Epithelial cell of proximal tubule (primary cell): ENCODE data around the gene PDE6B. TPM values are rescaled to one million over a fixed set of nuclear protein-coding genes. Genes with fewer than 3 reads are reported as not detected.

ENCODE experiments used
- DNase-seq: peaks from one replicate; pipeline ENCODE4 v3.0.0-alpha.2; 2011; ENCODE audit warnings: low read depth
- H3K4me3 ChIP-seq: 2 replicates; pipeline ENCODE4 v1.5.1; 2011; ENCODE audit warnings: low read depth, mild to moderate bottlenecking, low read length
- total RNA-seq: library from RNA; depleted of rRNA; stranded (reverse); fragments of >200 nt; gene quantifications from 2 replicates; pipeline ENCODE4 v1.2.3, GENCODE V29; 2015
- TF ChIP-seq, protein P1 (sequence below): conservative IDR thresholded peaks from 2 replicates; pipeline ENCODE4 v1.5.1; 2012; ENCODE audit warnings: low read depth, mild to moderate bottlenecking, low read length

PDE6B gene
- total RNA-seq, 1 donor from 2014 or later, result 5.7 TPM

DNA sequence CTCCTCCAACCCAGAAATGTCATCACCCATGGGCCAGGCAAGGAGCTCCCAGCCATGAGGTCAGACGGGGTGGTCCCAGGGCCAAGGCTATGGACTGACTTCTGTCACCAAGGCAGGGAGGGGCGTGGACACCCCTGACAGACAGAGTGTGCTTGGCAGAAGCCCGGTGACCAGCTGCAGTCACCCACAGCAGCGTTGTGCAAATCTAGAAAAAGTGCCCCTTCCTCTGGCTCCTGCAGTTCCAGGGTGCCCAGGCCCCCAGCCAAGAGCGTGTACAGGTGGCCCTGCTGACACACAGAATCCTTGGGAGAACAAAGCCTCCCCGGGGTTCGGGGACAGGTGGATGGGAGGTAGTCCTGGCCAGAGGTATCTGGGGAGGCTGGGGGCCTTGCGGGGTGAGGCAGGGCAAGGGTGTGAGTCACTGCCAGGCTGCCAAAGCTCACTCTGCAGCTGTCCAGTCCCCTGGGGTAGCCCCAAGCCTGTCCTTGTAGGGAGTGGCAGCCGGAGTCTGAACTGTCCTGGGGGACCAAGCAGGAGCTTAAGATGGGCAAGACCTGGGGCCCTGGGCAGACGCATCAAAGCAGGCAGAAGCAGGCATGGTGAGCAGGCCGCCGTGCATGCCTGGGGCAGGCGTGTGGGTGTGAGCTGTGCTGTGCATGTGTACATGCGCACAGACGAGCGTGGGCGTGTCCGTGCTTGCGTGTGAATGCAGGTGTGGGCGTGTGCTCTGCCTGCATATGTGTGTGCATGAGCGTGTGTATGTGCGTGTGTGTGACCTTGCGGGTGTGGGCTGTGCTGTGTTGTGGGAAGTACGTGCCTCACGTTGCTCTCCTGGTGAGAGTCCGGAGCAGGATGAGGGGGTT is 52.3 kb downstream of the PDE6B start:
- no peak for DNase-seq

DNA sequence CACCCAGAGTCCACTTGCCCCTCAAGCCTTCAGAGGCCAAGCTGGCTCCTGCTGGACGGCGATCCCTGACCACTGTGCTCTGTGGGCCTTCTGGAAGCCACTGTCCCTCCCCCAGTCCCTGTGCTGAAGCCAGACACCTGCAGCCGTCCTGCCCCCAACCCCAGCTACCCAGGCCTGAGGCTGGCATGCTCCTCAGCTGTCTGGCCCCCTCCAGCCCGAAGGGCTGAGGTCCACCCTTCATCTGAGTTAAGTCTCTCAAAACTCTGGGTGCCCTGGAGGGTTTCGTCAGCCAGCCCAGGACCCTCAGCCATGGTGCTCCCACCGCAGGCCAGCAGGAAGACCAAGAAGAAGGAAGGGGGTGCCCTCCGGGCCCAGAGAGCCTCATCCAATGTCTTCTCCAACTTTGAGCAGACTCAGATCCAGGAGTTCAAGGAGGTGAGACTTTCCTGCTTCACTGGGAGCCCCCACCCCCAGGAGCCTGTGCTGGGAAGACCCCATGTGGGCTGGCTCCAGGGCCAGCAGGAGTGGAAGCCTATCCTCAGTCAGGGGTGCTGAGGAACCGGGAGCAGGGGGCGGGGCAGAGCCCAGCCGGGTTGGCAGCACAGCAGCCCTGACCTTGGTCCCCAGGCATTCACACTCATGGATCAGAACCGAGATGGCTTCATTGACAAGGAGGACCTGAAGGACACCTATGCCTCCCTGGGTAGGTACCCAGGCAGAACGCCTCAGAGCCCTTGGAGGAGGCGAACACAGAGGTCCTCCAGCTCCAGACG is 53.1 kb downstream of the PDE6B start:
- no peak for DNase-seq
- TF ChIP-seq, protein P1, sequence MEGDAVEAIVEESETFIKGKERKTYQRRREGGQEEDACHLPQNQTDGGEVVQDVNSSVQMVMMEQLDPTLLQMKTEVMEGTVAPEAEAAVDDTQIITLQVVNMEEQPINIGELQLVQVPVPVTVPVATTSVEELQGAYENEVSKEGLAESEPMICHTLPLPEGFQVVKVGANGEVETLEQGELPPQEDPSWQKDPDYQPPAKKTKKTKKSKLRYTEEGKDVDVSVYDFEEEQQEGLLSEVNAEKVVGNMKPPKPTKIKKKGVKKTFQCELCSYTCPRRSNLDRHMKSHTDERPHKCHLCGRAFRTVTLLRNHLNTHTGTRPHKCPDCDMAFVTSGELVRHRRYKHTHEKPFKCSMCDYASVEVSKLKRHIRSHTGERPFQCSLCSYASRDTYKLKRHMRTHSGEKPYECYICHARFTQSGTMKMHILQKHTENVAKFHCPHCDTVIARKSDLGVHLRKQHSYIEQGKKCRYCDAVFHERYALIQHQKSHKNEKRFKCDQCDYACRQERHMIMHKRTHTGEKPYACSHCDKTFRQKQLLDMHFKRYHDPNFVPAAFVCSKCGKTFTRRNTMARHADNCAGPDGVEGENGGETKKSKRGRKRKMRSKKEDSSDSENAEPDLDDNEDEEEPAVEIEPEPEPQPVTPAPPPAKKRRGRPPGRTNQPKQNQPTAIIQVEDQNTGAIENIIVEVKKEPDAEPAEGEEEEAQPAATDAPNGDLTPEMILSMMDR, result no peak
- H3K4me3 ChIP-seq, result no peak overlapping the region

More for the DNA sequence above, 52.3 kb downstream of the PDE6B start:
- TF ChIP-seq, protein P1, result no peak
- no peak overlapping the region for H3K4me3 ChIP-seq

DNA sequence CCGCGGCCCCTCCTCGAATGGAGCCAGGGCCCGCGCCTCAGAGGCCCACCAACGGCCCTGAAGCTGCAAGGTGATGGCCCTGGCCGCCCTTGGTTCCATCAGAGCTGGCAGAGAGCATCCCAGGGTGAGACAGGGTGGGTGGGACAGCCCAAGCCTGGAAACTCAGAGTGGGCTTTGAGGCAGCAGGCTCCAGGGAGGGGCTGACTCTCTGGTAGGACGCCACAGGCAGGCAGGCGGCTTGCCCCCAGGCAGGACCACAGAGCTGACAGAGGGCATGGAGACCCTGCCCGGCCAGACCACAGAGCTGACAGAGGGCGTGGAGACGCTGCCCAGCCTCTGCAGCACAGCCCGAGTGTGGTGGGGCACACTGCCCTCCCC is 53.7 kb downstream of the PDE6B start:
- DNase-seq, result no peak
- H3K4me3 ChIP-seq, result no peak overlapping the region
- TF ChIP-seq, protein P1, result no peak

DNA sequence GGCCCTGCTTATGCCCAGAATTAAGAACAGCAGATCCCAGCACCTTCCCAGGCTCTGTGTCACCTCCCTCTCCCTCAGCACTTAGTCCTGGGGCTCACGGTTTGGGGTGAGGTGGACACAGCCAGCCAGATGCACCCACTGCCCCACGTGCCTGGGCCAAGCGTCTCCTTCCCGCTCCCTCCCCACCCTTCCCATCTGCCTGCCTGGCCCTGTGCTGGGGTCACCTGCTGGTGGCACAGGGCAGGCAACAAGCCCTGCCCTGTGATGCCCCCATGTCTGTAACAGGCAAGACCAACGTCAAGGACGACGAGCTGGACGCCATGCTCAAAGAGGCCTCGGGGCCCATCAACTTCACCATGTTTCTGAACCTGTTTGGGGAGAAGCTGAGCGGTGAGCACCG is 54.3 kb downstream of the PDE6B start:
- TF ChIP-seq, protein P1, result no peak
- DNase-seq, result no peak

DNA sequence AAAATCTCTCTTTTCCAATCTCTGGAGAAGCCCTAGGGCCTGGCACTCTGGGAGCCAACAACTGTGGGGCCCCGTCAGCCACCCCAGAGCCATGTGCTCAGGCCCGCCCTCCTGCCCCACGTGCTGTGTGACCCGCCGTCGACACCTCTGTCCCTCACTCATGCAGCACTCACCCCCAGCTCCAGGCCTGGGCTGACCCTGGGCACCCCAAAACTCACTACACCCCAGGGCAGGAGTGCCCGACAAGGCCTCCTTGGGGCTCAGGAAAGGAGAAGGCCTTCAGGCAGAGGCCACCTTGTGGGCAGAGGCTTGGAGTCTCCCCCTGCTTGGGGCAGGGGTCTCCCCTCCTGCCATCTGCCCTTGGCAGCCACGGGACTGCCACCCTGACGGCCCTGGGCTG is 54.7 kb downstream of the PDE6B start:
- DNase-seq, result no peak
- TF ChIP-seq, protein P1, result no peak

More for the DNA sequence above, 54.3 kb downstream of the PDE6B start:
- H3K4me3 ChIP-seq, result no peak overlapping the region

DNA sequence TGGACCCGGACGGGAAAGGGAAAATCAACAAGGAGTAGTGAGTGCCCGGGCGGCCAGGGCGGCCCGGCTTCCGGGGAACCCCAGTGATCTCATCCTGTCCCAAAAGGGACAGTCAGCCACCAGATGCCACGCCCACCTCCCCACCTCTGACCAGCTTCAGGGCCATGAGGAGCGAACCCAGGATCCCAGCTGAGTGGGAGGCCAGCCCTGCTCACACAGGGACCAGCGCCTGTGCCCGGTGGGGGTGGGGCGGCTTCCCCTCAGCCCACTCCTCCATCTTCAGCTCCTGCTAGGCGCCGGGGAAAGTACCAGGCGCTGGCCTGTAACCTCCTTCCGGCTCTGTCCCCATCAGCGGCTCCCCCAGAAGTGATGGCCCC is 55.2 kb downstream of the PDE6B start:
- DNase-seq, result no peak
- H3K4me3 ChIP-seq, result peak overlapping the region; percentile 53
- TF ChIP-seq, protein P1, result no peak

More for the DNA sequence above, 54.7 kb downstream of the PDE6B start:
- H3K4me3 ChIP-seq, result no peak overlapping the region
